Measurements from ENCODE around the gene KDM4E.
A peak's percentile ranks its signal among the peaks of the same experiment; 100 is the strongest.

KDM4E gene

GRCh38 chr11:94988748-94989147 is 36.3 kb upstream of the KDM4E start:
- Histone ChIP-seq H3K4me2 (ENCODE audit: low read length) (no peak overlapping the region), H3K36me3 (ENCODE audit: control insufficient read depth, low read length) (no peaks in the 10 kb centered on the region), H3K79me2 (ENCODE audit: control insufficient read depth, low read length) (no peaks in the 10 kb centered on the region), H3K4me1 (ENCODE audit: control insufficient read depth, low read length) (no peaks in the 10 kb centered on the region), H3F3A (ENCODE audit: control insufficient read depth, insufficient read depth) (no peaks in the 10 kb centered on the region), H4K20me1 (ENCODE audit: control insufficient read depth, insufficient read depth, low read depth, low read length) (no peaks in the 10 kb centered on the region), H3K27me3 (ENCODE audit: control insufficient read depth, low read length) (peaks cover 10% of the 10 kb centered on the region), H3K9me3 (ENCODE audit: control insufficient read depth, insufficient read depth, low read length) (no peaks in the 10 kb centered on the region), H3K9me2 (replicated peaks; ENCODE audit: control insufficient read depth, low read length) (no peaks in the 10 kb centered on the region), H3K4me3 (ENCODE audit: low read length) (no peak overlapping the region), H3K27ac (ENCODE audit: low read depth, low read length) (no peak overlapping the region)
- no peak for TF ChIP-seq EZH2phosphoT487 (IDR thresholded peaks at IDR 0.05; ENCODE audit: borderline replicate concordance, low read length)
- no peak for TF ChIP-seq CTCF (IDR thresholded peaks at IDR 0.05; ENCODE audit: low read depth, low read length, poor library complexity, severe bottlenecking)

GRCh38 chr11:94993400-94993943 is 31.6 kb upstream of the KDM4E start:
- no peaks in the 10 kb centered on the region for H3K79me2 ChIP-seq (ENCODE audit: control insufficient read depth, low read length)
- no peak overlapping the region for H3K4me3 ChIP-seq (ENCODE audit: low read length)
- no peak overlapping the region for H3K27ac ChIP-seq (ENCODE audit: low read depth, low read length)
- H3K4me2 ChIP-seq (ENCODE audit: low read length) = no peak overlapping the region
- H3K9me2 ChIP-seq (replicated peaks; ENCODE audit: control insufficient read depth, low read length) = no peaks in the 10 kb centered on the region
- no peaks in the 10 kb centered on the region for H3K4me1 ChIP-seq (ENCODE audit: control insufficient read depth, low read length)
- no peaks in the 10 kb centered on the region for H4K20me1 ChIP-seq (ENCODE audit: control insufficient read depth, insufficient read depth, low read depth, low read length)
- H3K36me3 ChIP-seq (ENCODE audit: control insufficient read depth, low read length) = no peaks in the 10 kb centered on the region
- TF ChIP-seq CTCF (IDR thresholded peaks at IDR 0.05; ENCODE audit: low read depth, low read length, poor library complexity, severe bottlenecking) (no peak), EZH2phosphoT487 (IDR thresholded peaks at IDR 0.05; ENCODE audit: borderline replicate concordance, low read length) (no peak)
- no peaks in the 10 kb centered on the region for H3F3A ChIP-seq (ENCODE audit: control insufficient read depth, insufficient read depth)
- peaks cover 13% of the 10 kb centered on the region for H3K27me3 ChIP-seq (ENCODE audit: control insufficient read depth, low read length)
- H3K9me3 ChIP-seq (ENCODE audit: control insufficient read depth, insufficient read depth, low read length) = no peaks in the 10 kb centered on the region

GRCh38 chr11:94997437-94997836 is 27.6 kb upstream of the KDM4E start:
- no peaks in the 10 kb centered on the region for H3K4me1 ChIP-seq (ENCODE audit: control insufficient read depth, low read length)
- H3K4me3 ChIP-seq (ENCODE audit: low read length) = no peak overlapping the region
- H4K20me1 ChIP-seq (ENCODE audit: control insufficient read depth, insufficient read depth, low read depth, low read length) = no peaks in the 10 kb centered on the region
- no peaks in the 10 kb centered on the region for H3K36me3 ChIP-seq (ENCODE audit: control insufficient read depth, low read length)
- no peak overlapping the region for H3K27ac ChIP-seq (ENCODE audit: low read depth, low read length)
- H3K4me2 ChIP-seq (ENCODE audit: low read length) = no peak overlapping the region
- TF ChIP-seq CTCF (IDR thresholded peaks at IDR 0.05; ENCODE audit: low read depth, low read length, poor library complexity, severe bottlenecking) (peak; percentile 17), EZH2phosphoT487 (IDR thresholded peaks at IDR 0.05; ENCODE audit: borderline replicate concordance, low read length) (no peak)
- 0 out of 2 replicates have a peak, but pooled peaks cover 3% of the 10 kb centered on the region for H3K27me3 ChIP-seq (ENCODE audit: control insufficient read depth, low read length)
- H3K9me3 ChIP-seq (ENCODE audit: control insufficient read depth, insufficient read depth, low read length) = no peaks in the 10 kb centered on the region
- H3F3A ChIP-seq (ENCODE audit: control insufficient read depth, insufficient read depth) = no peaks in the 10 kb centered on the region
- no peaks in the 10 kb centered on the region for H3K79me2 ChIP-seq (ENCODE audit: control insufficient read depth, low read length)
- no peaks in the 10 kb centered on the region for H3K9me2 ChIP-seq (replicated peaks; ENCODE audit: control insufficient read depth, low read length)
